Endothelial cell of umbilical vein (primary cell): ENCODE results near the gene TESK2. TPM values are rescaled to one million over a fixed set of nuclear protein-coding genes. Genes with fewer than 3 reads are reported as not detected.
"Not testable (repeated sequence)": the region's sequence is repeated elsewhere in the genome, so short reads cannot be mapped to it uniquely, and the experiment has no call there.

Source experiments
- BruUV-seq: library from RNA; stranded (reverse); fragments of 400-500 nt; replicated peaks from 2 replicates; lab custom pipeline; 2021; lab: Mats Ljungman, UMichigan
- CTCF ChIA-PET: fragments of 300-600, 350-600 bp; sonication (Branson Sonifier 250); formaldehyde crosslinking; loops from one replicate; lab custom pipeline; 2021; ENCODE audit warnings: antibody characterized with exemption, inconsistent platforms; lab: Charles Lee
- POLR2A ChIA-PET: fragments of 300-600, 350-600 bp; sonication (Branson Sonifier 250); formaldehyde crosslinking; loops from one replicate; lab custom pipeline; 2021; ENCODE audit warnings: antibody characterized with exemption, inconsistent platforms; lab: Charles Lee
- DNase-seq: peaks from one replicate; pipeline ENCODE4 v3.0.0-alpha.2; 2011; ENCODE audit warnings: low read depth, low spot score
- FAIRE-seq: peaks from 2 replicates; lab custom pipeline; 2011; peaks lifted over from hg19 to GRCh38; lab: Jason Lieb, UNC
- H2AFZ ChIP-seq: 2 replicates; pipeline ENCODE4 v1.6.0; 2012; ENCODE audit warnings: low read depth, low read length, control low read depth, inconsistent platforms
- H3K27ac ChIP-seq: 2 replicates; pipeline ENCODE4 v1.5.1; 2011; ENCODE audit warnings: low read depth, mild to moderate bottlenecking, control low read depth, low read length, moderate library complexity; ENCODE audit not compliant: insufficient read depth
- H3K27me3 ChIP-seq, 2 experiments: 2 replicates each; pipeline versions ENCODE4 v1.6.0 to v1.6.1; 2011; ENCODE audit warnings: low read length in 2 of 2, mixed read lengths in 1 of 2; ENCODE audit not compliant: control insufficient read depth in 2 of 2, insufficient read depth in 2 of 2
- H3K36me3 ChIP-seq, 2 experiments: 2 replicates in 1 of 2; 3 replicates in 1 of 2; pipeline ENCODE4 v1.5.1; 2011; ENCODE audit warnings: low read length in 2 of 2, mild to moderate bottlenecking in 1 of 2, moderate library complexity in 1 of 2; ENCODE audit not compliant: control insufficient read depth in 2 of 2, insufficient read depth in 2 of 2; ENCODE audit errors: extremely low read depth in 1 of 2
- H3K4me1 ChIP-seq: 3 replicates; pipeline ENCODE4 v1.5.1; 2011; ENCODE audit warnings: mild to moderate bottlenecking, low read length; ENCODE audit not compliant: control insufficient read depth, insufficient read depth; ENCODE audit errors: extremely low read depth
- H3K4me2 ChIP-seq: 2 replicates; pipeline ENCODE4 v1.6.1; 2011; ENCODE audit warnings: low read length, control low read depth, mixed read lengths; ENCODE audit not compliant: insufficient read depth
- H3K4me3 ChIP-seq, 3 experiments: fragments of 200-600 bp in 1 of 3; sonication (generic), shearing (Covaris generic) in 1 of 3; replicated peaks in 1 of 3; 2 replicates each; pipeline ENCODE4 v1.5.1; 2011 to 2016; ENCODE audit warnings: control low read depth in 3 of 3, low read length in 3 of 3, mild to moderate bottlenecking in 2 of 3, inconsistent platforms in 1 of 3, low read depth in 1 of 3, moderate library complexity in 1 of 3; ENCODE audit not compliant: insufficient read depth in 1 of 3
- H3K79me2 ChIP-seq: 2 replicates; pipeline ENCODE4 v1.6.0; 2012; ENCODE audit warnings: low read length, inconsistent platforms; ENCODE audit not compliant: control insufficient read depth, insufficient read depth
- H3K9ac ChIP-seq: replicated peaks from 2 replicates; pipeline ENCODE3; 2011; ENCODE audit warnings: low read length, control low read depth; ENCODE audit not compliant: insufficient read depth; ENCODE audit errors: extremely low read depth
- H3K9me1 ChIP-seq: replicated peaks from 3 replicates; pipeline ENCODE4 v1.6.0; 2011; ENCODE audit warnings: mild to moderate bottlenecking, low read length; ENCODE audit not compliant: control insufficient read depth, insufficient read depth; ENCODE audit errors: extremely low read depth
- H3K9me3 ChIP-seq: replicated peaks from 2 replicates; pipeline ENCODE4 v1.5.1; 2012; ENCODE audit warnings: low read length, inconsistent platforms; ENCODE audit not compliant: control insufficient read depth, insufficient read depth
- H4K20me1 ChIP-seq: replicated peaks from 2 replicates; pipeline ENCODE3; 2011; ENCODE audit warnings: mild to moderate bottlenecking, low read length; ENCODE audit not compliant: control insufficient read depth, insufficient read depth; ENCODE audit errors: extremely low read depth
- CTCF ChIP-seq, 2 donors: IDR thresholded peaks; 1 replicate in 1 of 2; 2 replicates in 1 of 2; pipeline ENCODE4 v1.5.1; 2011; ENCODE audit warnings: low read length in 2 of 2, mild to moderate bottlenecking in 2 of 2, moderate library complexity in 2 of 2, control low read depth in 1 of 2, inconsistent platforms in 1 of 2, low read depth in 1 of 2; ENCODE audit not compliant: insufficient read depth in 1 of 2; ENCODE audit errors: extremely low read depth in 1 of 2
- EZH2 ChIP-seq: IDR thresholded peaks from 2 replicates; pipeline ENCODE4 v1.6.1; 2012; ENCODE audit warnings: borderline replicate concordance, low read depth, mild to moderate bottlenecking, moderate library complexity, low read length, inconsistent platforms; ENCODE audit not compliant: severe bottlenecking
- FOS ChIP-seq: IDR thresholded peaks from 2 replicates; pipeline ENCODE4 v1.6.1; 2011; ENCODE audit warnings: mild to moderate bottlenecking, low read length, moderate library complexity, borderline replicate concordance; ENCODE audit not compliant: insufficient read depth
- GATA2 ChIP-seq: IDR thresholded peaks from 2 replicates; pipeline ENCODE4 v1.7.0; 2011; ENCODE audit warnings: low read depth, mild to moderate bottlenecking, moderate library complexity, mixed read lengths, low read length; ENCODE audit not compliant: insufficient read length, insufficient read depth
- JUN ChIP-seq: IDR thresholded peaks from 2 replicates; pipeline ENCODE4 v1.6.1; 2011; ENCODE audit warnings: borderline replicate concordance, low read depth; ENCODE audit not compliant: insufficient read length, insufficient read depth
- MAX ChIP-seq: IDR thresholded peaks from 2 replicates; pipeline ENCODE4 v1.6.1; 2011; ENCODE audit not compliant: insufficient read depth, insufficient read length
- MYC ChIP-seq: IDR thresholded peaks from one replicate; pipeline ENCODE4 v1.6.1; 2011; ENCODE audit warnings: mild to moderate bottlenecking, low read depth, low read length
- POLR2A ChIP-seq: IDR thresholded peaks from 2 replicates; pipeline ENCODE4 v1.6.1; 2012; ENCODE audit warnings: low read depth, mild to moderate bottlenecking, control low read depth, low read length
- POLR2AphosphoS5 ChIP-seq: IDR thresholded peaks from 2 replicates; pipeline ENCODE4 v1.6.1; 2012; ENCODE audit warnings: low read depth, mild to moderate bottlenecking, control low read depth, low read length, moderate library complexity; ENCODE audit not compliant: insufficient read depth
- dilution Hi-C: fragments of 300-500 bp; cut with MboI; formaldehyde crosslinking; loops from one replicate; pipeline ENCODE4 v1.15.0; 2019; ENCODE audit warnings: low sequenced_read_pairs; ENCODE audit not compliant: extremely low pct_ligation_motif_present
- intact Hi-C: fragments of 100-400 bp; cut with micrococcal nuclease; formaldehyde crosslinking; loops from one replicate; pipeline ENCODE4 v1.10.0; 2022
- polyA plus RNA-seq, 4 experiments: library from polyadenylated mRNA; depleted of rRNA in 3 of 4; stranded (reverse) in 3 of 4; unstranded in 1 of 4; fragments of >200 nt; gene quantifications; 2 replicates each; pipeline versions ENCODE4 v1.2.1 to v1.2.3, GENCODE V29; 2011 to 2012; ENCODE audit warnings: missing spikeins in 1 of 4
- total RNA-seq: library from RNA; stranded (reverse); gene quantifications from 2 replicates; pipeline ENCODE4 v1.2.3, GENCODE V29; 2021

TESK2 gene
- total and polyA plus RNA-seq, 2 donors (not counting 3 experiments of a cell fraction or from before 2014, with no cell fraction given) = 2.1 to 2.6 TPM

DNA sequence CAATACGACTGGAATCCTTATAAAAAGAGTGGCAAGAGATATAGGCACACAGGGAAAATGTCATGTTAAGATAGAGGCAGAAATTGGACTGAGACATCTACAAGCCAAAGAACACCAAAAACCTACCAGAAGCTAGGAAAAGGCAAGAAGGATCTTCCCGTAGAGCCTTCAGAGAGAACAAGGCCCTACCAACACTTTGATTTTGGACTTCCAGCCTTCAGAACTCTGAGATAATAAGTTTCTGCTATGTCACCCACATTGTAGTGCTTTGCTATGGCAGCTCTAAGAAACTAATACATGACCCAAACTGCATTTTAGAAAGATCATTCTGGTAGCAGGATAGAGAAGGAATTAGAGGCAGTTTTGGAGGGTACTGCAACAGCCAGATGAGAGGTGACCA is 126.7 kb downstream of the TESK2 start:
- CTCF ChIA-PET = interaction anchor here (0.9 to 15.5 kb wide), 3 partner anchors 10 to 128 kb away, joined by 4 to 457 read pairs (median 8); partner anchors contain the start of gene TESK2
- DNase-seq (no peak), FAIRE-seq (no peak)
- POLR2A ChIA-PET = no interaction called here
- H3K9me3 ChIP-seq = no peaks in the 10 kb centered on the region
- dilution Hi-C loops (loop anchor here (25.0 kb wide), 1 partner anchor 123 kb away; the partner anchor contains the start of gene TESK2), intact Hi-C loops (no loop called here)
- no peaks in the 10 kb centered on the region for H4K20me1 ChIP-seq
- no TSS peak for BruUV-seq
- no peak overlapping the region for H3K4me3 ChIP-seq
- no peak overlapping the region for H3K27ac ChIP-seq
- no peak overlapping the region for H2AFZ ChIP-seq
- TF ChIP-seq MAX (no peak), POLR2A (no peak), POLR2AphosphoS5 (no peak), MYC (no peak), CTCF (IDR thresholded peaks at IDR 0.05; ENCODE audit: extremely low read depth in 1 of 2, insufficient read depth in 1 of 2, low read depth in 1 of 2, low read length in 2 of 2) (no peak), EZH2 (no peak), GATA2 (no peak), FOS (no peak), JUN (no peak)
- no peaks in the 10 kb centered on the region for H3K4me1 ChIP-seq
- H3K4me2 ChIP-seq = no peak overlapping the region
- H3K9ac ChIP-seq = no peak overlapping the region
- H3K36me3 ChIP-seq = no peaks in the 10 kb centered on the region
- H3K27me3 ChIP-seq = no peaks in the 10 kb centered on the region
- H3K9me1 ChIP-seq = no peaks in the 10 kb centered on the region
- H3K79me2 ChIP-seq = no peaks in the 10 kb centered on the region

- not testable (repeated sequence) for H3K27ac ChIP-seq, H3K4me1 ChIP-seq, H3K9me1 ChIP-seq, FAIRE-seq, H3K27me3 ChIP-seq, H3K9me3 ChIP-seq, H3K9ac ChIP-seq, BruUV-seq, H3K4me3 ChIP-seq, DNase-seq, H4K20me1 ChIP-seq, H3K79me2 ChIP-seq, H3K4me2 ChIP-seq, H3K36me3 ChIP-seq
- POLR2A ChIA-PET = interaction anchor here (0.8 to 1.3 kb wide), 2 partner anchors 130 to 160 kb away, joined by 3 to 4 read pairs; partner anchors contain the start of genes PRDX1 and TESK2
- peak overlapping the region; percentile 26 for H2AFZ ChIP-seq
- dilution Hi-C loops = loop anchor here (25.0 kb wide), 1 partner anchor 126 kb away; the partner anchor contains the start of gene TESK2
- CTCF ChIA-PET = interaction anchor here (0.9 to 15.5 kb wide), 10 partner anchors 13 to 347 kb away, joined by 3 to 457 read pairs (median 6); partner anchors contain the start of genes MUTYH, TESK2 and TOE1
- intact Hi-C loops = loop anchor here (1.0 kb wide), 1 partner anchor 209 kb away; no protein-coding TSS in a partner anchor
Observed at GRCh38 chr1:45360981-45361380, 130.0 kb downstream of the TESK2 start.
